Astrocyte of the cerebellum (primary cell): ENCODE measurements around the gene EHHADH.

Experiments
- DNase-seq: peaks from one replicate; pipeline ENCODE4 v3.0.0-alpha.2; 2011; ENCODE audit warnings: low read depth
- H3K4me3 ChIP-seq: 2 replicates; pipeline ENCODE4 v1.5.1; 2011; ENCODE audit warnings: mild to moderate bottlenecking, low read depth, low read length, moderate library complexity
- in situ Hi-C: cut with HindIII; loops from 2 replicates; pipeline ENCODE4 v1.10.0; 2017; ENCODE audit warnings: low sequenced_read_pairs
- TF ChIP-seq, protein P1 (sequence below): IDR thresholded peaks from 2 replicates; pipeline ENCODE4 v1.5.1; 2012; ENCODE audit warnings: low read length, low read depth, moderate library complexity, mild to moderate bottlenecking; ENCODE audit errors: missing control alignments

EHHADH gene

DNA sequence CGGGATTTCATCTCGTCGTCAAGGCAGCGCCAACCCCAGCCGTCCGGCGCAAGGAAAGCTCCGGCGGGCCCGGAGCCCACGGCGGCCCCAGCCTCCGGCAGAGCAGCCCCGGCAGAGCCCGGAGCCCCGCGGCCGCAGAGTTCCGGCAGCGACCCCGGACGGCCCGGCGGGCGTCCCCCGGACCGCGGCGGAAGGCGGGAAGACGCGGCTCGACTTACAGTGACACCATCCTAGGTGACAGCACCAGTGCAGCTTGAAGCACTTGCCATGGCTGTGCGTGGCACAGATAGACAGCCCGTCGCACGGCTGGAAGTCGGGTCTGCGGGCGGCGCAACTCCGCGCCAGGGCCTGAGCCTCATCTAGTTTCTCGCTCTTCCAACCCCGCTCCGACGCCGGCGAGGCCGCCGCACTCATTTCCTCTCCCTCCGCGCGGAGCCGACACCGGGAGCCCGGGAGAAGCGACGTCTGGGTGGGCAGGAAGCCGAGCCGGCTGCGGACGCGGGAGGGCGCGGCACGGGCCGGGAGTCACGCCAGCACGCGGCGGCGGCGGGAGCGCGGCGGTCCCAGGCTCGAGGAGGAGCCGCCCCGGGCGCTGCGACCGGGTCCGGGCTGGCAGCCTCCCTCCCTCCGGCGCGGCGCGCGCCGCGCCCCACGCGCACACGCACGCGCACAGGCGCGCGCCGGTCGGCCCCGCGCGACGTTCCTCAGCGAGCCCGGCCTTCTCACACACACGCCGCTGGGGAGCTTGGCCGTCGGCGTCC is 101.3 kb downstream of the EHHADH start, which contains the start of gene C3orf70:
C3orf70 (minus strand) TSS at position 651 of the 761 bp plus-strand sequence; CDS start at position 414, 237 bp downstream.
- in situ Hi-C loops, result no loop called here
- peak; percentile 9 for DNase-seq
- peak within 1 kb of the TSS; percentile 52 for H3K4me3 ChIP-seq
- TF ChIP-seq, protein P1, sequence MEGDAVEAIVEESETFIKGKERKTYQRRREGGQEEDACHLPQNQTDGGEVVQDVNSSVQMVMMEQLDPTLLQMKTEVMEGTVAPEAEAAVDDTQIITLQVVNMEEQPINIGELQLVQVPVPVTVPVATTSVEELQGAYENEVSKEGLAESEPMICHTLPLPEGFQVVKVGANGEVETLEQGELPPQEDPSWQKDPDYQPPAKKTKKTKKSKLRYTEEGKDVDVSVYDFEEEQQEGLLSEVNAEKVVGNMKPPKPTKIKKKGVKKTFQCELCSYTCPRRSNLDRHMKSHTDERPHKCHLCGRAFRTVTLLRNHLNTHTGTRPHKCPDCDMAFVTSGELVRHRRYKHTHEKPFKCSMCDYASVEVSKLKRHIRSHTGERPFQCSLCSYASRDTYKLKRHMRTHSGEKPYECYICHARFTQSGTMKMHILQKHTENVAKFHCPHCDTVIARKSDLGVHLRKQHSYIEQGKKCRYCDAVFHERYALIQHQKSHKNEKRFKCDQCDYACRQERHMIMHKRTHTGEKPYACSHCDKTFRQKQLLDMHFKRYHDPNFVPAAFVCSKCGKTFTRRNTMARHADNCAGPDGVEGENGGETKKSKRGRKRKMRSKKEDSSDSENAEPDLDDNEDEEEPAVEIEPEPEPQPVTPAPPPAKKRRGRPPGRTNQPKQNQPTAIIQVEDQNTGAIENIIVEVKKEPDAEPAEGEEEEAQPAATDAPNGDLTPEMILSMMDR, result no peak

DNA sequence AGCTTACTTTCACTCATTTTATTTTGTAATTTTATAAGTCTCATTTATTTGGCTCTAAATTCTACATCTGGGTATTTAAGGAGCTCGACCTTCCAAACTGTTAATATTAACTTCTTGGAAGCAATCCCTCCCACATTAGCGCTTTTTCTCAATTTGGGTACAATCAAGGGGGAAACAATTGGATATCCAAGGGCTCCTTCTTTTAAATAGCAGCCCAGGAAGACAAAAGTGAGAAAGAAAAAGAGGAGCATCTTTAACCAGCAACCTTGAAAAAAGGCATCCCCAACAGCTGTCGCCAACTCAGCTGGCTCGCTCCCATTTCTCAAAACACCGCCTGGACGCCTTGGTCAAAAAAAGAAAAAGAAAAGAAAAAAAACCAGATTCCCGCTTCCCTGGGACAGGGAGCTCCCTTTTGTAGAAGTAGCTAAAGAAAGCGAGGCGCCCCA is 101.9 kb downstream of the EHHADH start:
- DNase-seq, result no peak
- TF ChIP-seq, protein P1, result no peak
- peak overlapping the region; percentile 52 for H3K4me3 ChIP-seq
- in situ Hi-C loops, result no loop called here

DNA sequence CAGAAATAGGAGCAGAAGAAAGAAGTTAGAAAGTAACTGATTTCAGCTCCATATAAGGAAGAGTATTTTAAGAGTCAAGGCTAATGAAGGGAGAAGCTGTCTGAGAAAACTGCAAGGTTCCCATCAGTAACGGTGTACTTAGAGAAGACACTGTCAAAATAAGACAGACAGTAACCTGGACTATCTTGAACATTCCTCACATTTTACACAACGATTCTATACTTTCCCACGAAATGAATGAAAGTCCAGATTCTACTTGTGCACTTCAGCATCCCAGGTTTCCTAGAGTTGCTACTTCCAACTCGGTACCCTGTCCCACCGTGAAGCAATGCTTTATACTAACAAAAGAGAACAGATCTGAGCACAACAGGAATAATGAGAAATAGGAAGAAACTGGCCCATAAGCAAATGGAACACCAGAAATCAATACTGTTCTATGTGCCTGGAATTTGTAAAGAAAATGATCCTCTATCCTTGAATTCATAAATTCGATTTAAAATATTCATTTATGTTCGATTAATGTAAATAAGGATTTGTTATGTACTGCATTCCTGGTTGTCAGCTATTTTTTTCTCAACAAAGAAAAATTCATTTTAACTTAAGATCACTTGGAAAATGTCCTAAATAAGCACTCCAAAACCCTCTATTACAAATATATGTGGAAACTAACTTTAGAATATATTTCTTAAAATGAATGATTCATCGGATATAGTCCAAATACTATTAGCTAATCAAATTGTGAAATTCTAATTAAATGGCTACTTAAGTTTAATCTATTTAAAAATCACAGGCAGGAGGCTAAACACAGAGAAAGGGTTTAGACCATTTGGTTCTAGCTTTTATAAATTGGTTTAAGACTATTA is 102.5 kb downstream of the EHHADH start:
- in situ Hi-C loops, result no loop called here
- DNase-seq, result no peak
- TF ChIP-seq, protein P1, result no peak
- no peak overlapping the region for H3K4me3 ChIP-seq

DNA sequence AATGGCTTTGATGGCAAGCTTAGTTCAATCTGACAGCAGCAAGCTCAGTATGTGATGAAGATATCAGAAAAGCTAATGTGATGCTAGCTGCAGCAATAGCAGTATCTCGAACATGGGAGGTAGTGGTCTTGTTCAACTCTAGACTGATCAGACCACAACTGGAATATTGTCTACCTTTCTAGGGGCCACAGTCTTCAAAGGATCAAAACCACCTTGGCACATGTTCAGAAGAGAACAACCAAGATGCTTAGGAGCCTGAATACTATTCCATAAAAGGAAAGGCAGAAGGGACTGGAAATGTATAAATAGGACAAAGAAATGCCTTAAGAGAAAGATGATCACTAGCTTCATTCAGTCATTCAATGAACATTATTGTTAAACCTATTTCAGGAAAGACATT is 103.3 kb downstream of the EHHADH start:
- DNase-seq, result no peak
- in situ Hi-C loops, result no loop called here
- TF ChIP-seq, protein P1, result no peak
- H3K4me3 ChIP-seq, result no peak overlapping the region

DNA sequence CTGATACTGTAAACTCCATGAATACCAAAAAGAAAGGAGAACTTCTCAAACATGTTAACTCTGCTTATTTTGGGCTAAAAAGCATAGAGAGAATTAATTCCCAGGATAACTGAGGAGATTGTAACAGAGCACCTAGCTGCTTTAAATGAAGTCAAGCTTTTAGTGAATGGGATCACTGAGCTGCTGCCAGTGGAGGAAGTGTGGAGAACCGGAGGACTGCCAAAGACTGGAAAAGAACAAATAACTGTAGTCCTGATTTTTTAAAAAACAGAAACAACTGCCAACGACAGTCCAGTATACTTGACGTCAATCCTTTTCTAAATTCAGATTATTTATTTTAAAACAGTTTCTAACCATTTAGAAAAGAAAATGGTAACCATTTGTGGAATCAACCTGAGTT is 104.3 kb downstream of the EHHADH start:
- no peak for DNase-seq
- TF ChIP-seq, protein P1, result no peak
- in situ Hi-C loops, result loop anchor here (5.0 kb wide), 1 partner anchor 52 kb away; no protein-coding TSS in a partner anchor
- no peak overlapping the region for H3K4me3 ChIP-seq

DNA sequence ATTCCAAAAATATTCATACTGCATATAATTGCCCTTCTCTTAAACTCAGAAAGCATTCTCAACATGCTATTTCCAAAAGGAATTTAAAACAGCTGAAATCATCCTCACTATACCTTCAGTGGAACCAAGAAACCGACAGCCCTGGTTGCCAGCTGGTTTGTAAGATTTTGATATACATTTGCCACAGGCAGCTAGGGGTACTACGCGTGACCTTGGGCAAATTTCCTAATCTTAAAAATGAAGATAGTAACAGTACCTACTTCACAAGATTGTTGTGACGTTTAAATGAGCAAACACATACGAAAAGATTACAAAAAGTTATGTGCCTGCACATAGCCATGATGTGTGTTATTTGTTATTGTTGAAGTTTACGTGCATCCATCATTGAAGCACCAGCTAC is 108.3 kb downstream of the EHHADH start:
- TF ChIP-seq, protein P1, result no peak
- no peak overlapping the region for H3K4me3 ChIP-seq
- DNase-seq, result no peak
- in situ Hi-C loops, result loop anchor here (5.0 kb wide), 1 partner anchor 48 kb away; no protein-coding TSS in a partner anchor
